Caco-2 (cell line): ENCODE data around the gene DNASE2. TPM values are rescaled to one million over a fixed set of nuclear protein-coding genes. Genes with fewer than 3 reads are reported as not detected.

ENCODE experiments used
- BruUV-seq: library from RNA; stranded (reverse); fragments of 400-500 nt; replicated peaks from 2 replicates; lab custom pipeline; 2021; lab: Mats Ljungman, UMichigan
- CTCF ChIA-PET: fragments of 300-600 bp; sonication (Branson Sonifier 250); formaldehyde crosslinking; loops from one replicate; lab custom pipeline; 2022; ENCODE audit warnings: antibody characterized with exemption; lab: Charles Lee
- POLR2A ChIA-PET: fragments of 300-600 bp; sonication (Branson Sonifier 250); formaldehyde crosslinking; loops from one replicate; lab custom pipeline; 2022; ENCODE audit warnings: antibody characterized with exemption; lab: Charles Lee
- DNase-seq, 2 experiments: peaks; one replicate each; pipeline versions ENCODE4 v3.0.0 to v3.0.0-alpha.2; 2020 to 2022
- H3K27me3 ChIP-seq: replicated peaks from 2 replicates; pipeline ENCODE4 v1.6.0; 2011; ENCODE audit warnings: low read length; ENCODE audit not compliant: control insufficient read depth, insufficient read depth
- H3K36me3 ChIP-seq: 2 replicates; pipeline ENCODE4 v1.5.1; 2011; ENCODE audit warnings: low read length; ENCODE audit not compliant: control insufficient read depth, insufficient read depth
- H3K4me1 ChIP-seq: fragments of 250-450 bp; sonication (Bioruptor Pico); 2 replicates; pipeline ENCODE4 v1.5.1; 2020; ENCODE audit warnings: mild to moderate bottlenecking
- H3K4me3 ChIP-seq: 2 replicates; pipeline ENCODE4 v1.5.1; 2011; ENCODE audit warnings: low read depth, mild to moderate bottlenecking, control low read depth, low read length
- H3K9me3 ChIP-seq: fragments of 250-450 bp; sonication (Bioruptor Pico); 2 replicates; pipeline ENCODE4 v1.5.1; 2020; ENCODE audit warnings: mild to moderate bottlenecking, moderate library complexity
- H3K27ac Mint-ChIP-seq: one replicate; pipeline ENCODE4 v1.8.0; 2022; ENCODE audit warnings: mixed read lengths; ENCODE audit not compliant: unreplicated experiment
- H3K27me3 Mint-ChIP-seq: one replicate; pipeline ENCODE4 v1.8.0; 2022; ENCODE audit warnings: mixed read lengths; ENCODE audit not compliant: insufficient read depth, unreplicated experiment
- H3K36me3 Mint-ChIP-seq: one replicate; pipeline ENCODE4 v1.8.0; 2022; ENCODE audit warnings: mild to moderate bottlenecking, mixed read lengths; ENCODE audit not compliant: insufficient read depth, unreplicated experiment
- H3K4me1 Mint-ChIP-seq: one replicate; pipeline ENCODE4 v1.8.0; 2022; ENCODE audit warnings: low read depth, mixed read lengths; ENCODE audit not compliant: unreplicated experiment
- H3K4me3 Mint-ChIP-seq: one replicate; pipeline ENCODE4 v1.8.0; 2022; ENCODE audit warnings: mild to moderate bottlenecking, moderate library complexity, mixed read lengths; ENCODE audit not compliant: unreplicated experiment
- H3K9me3 Mint-ChIP-seq: one replicate; pipeline ENCODE4 v1.8.0; 2022; ENCODE audit warnings: mixed read lengths; ENCODE audit not compliant: unreplicated experiment
- CTCF ChIP-seq, 2 experiments: fragments of 200-600 bp in 1 of 2; IDR thresholded peaks; 1 replicate in 1 of 2; 2 replicates in 1 of 2; pipeline versions ENCODE4 v1.5.1 to v1.8.0; 2011 to 2022; ENCODE audit warnings: antibody characterized with exemption in 1 of 2, control low read depth in 1 of 2, inconsistent platforms in 1 of 2, low read depth in 1 of 2, low read length in 1 of 2, mild to moderate bottlenecking in 1 of 2, moderate library complexity in 1 of 2; ENCODE audit not compliant: insufficient read depth in 1 of 2, severe bottlenecking in 1 of 2, unreplicated experiment in 1 of 2
- intact Hi-C: fragments of 100-400 bp; cut with micrococcal nuclease; formaldehyde crosslinking; loops from one replicate; pipeline ENCODE4 v1.10.0; 2022; ENCODE audit not compliant: unreplicated experiment
- microRNA-seq: library from miRNA; unstranded; fragments of <30 nt; microRNA quantifications from one replicate; pipeline ENCODE4 v1.2.0, GENCODE V29; 2022
- total RNA-seq: library from RNA; stranded (reverse); gene quantifications from 2 replicates; pipeline ENCODE4 v1.2.3, GENCODE V29; 2022

The DNASE2 gene
- total RNA-seq, 1 experiment from 2014 or later = 3.8 TPM

GRCh38 chr19:12833418-12833737 lies 47.9 kb downstream of the DNASE2 start:
- TF ChIP-seq CTCF (IDR thresholded peaks at IDR 0.05; ENCODE audit: insufficient read depth in 1 of 2, low read depth in 1 of 2, low read length in 1 of 2, severe bottlenecking in 1 of 2, unreplicated experiment in 1 of 2) = no peak
- Histone ChIP-seq H3K36me3 (no peaks in the 10 kb centered on the region), H3K9me3 (no peaks in the 10 kb centered on the region), H3K4me1 (peaks cover 18% of the 10 kb centered on the region), H3K4me3 (peak overlapping the region; percentile 16), H3K27me3 (no peaks in the 10 kb centered on the region)
- intact Hi-C loops = no loop called here
- CTCF ChIA-PET = no interaction called here
- DNase-seq = no peak
- Mint-ChIP-seq H3K36me3 (peaks cover 11% of the 10 kb centered on the region), H3K4me3 (peak overlapping the region; percentile 63), H3K27me3 (peaks cover 15% of the 10 kb centered on the region), H3K9me3 (no peaks in the 10 kb centered on the region), H3K27ac (no peak overlapping the region), H3K4me1 (peaks cover 14% of the 10 kb centered on the region)
- POLR2A ChIA-PET = no interaction called here
- no TSS peak for BruUV-seq

- Histone ChIP-seq H3K4me3 (peak overlapping the region; percentile 16; the same call in 1 of the 2 replicates), H3K9me3 (no peaks in the 10 kb centered on the region), H3K36me3 (no peaks in the 10 kb centered on the region), H3K27me3 (no peaks in the 10 kb centered on the region), H3K4me1 (peaks cover 7% of the 10 kb centered on the region)
- POLR2A ChIA-PET = interaction anchor here (0.6 kb wide), 2 partner anchors 22 to 53 kb away, joined by 3 to 4 read pairs; partner anchors contain the start of gene RNASEH2A
- no peaks in the 10 kb centered on the region for H3K9me3 Mint-ChIP-seq
- no peak for TF ChIP-seq CTCF (IDR thresholded peaks at IDR 0.05; ENCODE audit: insufficient read depth in 1 of 2, low read depth in 1 of 2, low read length in 1 of 2, severe bottlenecking in 1 of 2, unreplicated experiment in 1 of 2)
- H3K27me3 Mint-ChIP-seq = peaks cover 6% of the 10 kb centered on the region
- H3K4me3 Mint-ChIP-seq = no peak overlapping the region
- intact Hi-C loops = no loop called here
- no peak overlapping the region for H3K27ac Mint-ChIP-seq
- peaks cover 5% of the 10 kb centered on the region for H3K36me3 Mint-ChIP-seq
- H3K4me1 Mint-ChIP-seq = peaks cover 5% of the 10 kb centered on the region
- DNase-seq = peak in 1 of 2 experiments; percentile 52
- BruUV-seq = no TSS peak
- CTCF ChIA-PET = interaction anchor here (0.6 kb wide), 1 partner anchor 9 kb away, joined by 3 read pairs; no protein-coding TSS in a partner anchor
Measured at GRCh38 chr19:12828494-12828893, 52.8 kb downstream of the DNASE2 start.

- DNase-seq = peak in 1 of 2 experiments; percentile 55
- BruUV-seq = no TSS peak
- Histone ChIP-seq H3K36me3 (no peaks in the 10 kb centered on the region), H3K4me3 (no peak overlapping the region), H3K27me3 (no peaks in the 10 kb centered on the region), H3K4me1 (peaks cover 3% of the 10 kb centered on the region; the same call in 1 of the 2 replicates), H3K9me3 (no peaks in the 10 kb centered on the region)
- ChIA-PET CTCF (no interaction called here), POLR2A (no interaction called here)
- Mint-ChIP-seq H3K4me3 (peak overlapping the region; percentile 66), H3K36me3 (no peaks in the 10 kb centered on the region), H3K4me1 (no peaks in the 10 kb centered on the region), H3K27ac (no peak overlapping the region), H3K27me3 (no peaks in the 10 kb centered on the region), H3K9me3 (no peaks in the 10 kb centered on the region)
- peak; percentile 17 to 30 for TF ChIP-seq CTCF (IDR thresholded peaks at IDR 0.05; ENCODE audit: insufficient read depth in 1 of 2, low read depth in 1 of 2, low read length in 1 of 2, severe bottlenecking in 1 of 2, unreplicated experiment in 1 of 2)
- intact Hi-C loops = no loop called here
Measured at GRCh38 chr19:12825254-12826131, 55.8 kb downstream of the DNASE2 start.

Small RNA genes lying within 50 kb of the gene (microRNA-seq; reads per million reads assigned to microRNA genes)
- not detected for gene MIR5695
- gene MIR6794 = not detected

Other genes with a start within 250 kb of the DNASE2 start
- gene MAN2B1, start 214.7 kb downstream of the DNASE2 start, total RNA-seq = 70.5 and 88.9 TPM in 2 replicates
- 17.5 and 20.4 TPM in 2 replicates for gene WDR83, start 214.6 kb downstream of the DNASE2 start, total RNA-seq
- gene DHPS, start 199.6 kb downstream of the DNASE2 start, total RNA-seq = 76.3 and 76.4 TPM in 2 replicates
- 0.91 TPM in 1 of 2 replicates, not detected in the other for gene GNG14, start 193.5 kb downstream of the DNASE2 start, total RNA-seq
- gene FBXW9, start 184.8 kb downstream of the DNASE2 start, total RNA-seq = 8.3 and 10.6 TPM in 2 replicates
- 87.8 and 106 TPM in 2 replicates for gene TNPO2, start 157.5 kb downstream of the DNASE2 start, total RNA-seq
- 164 and 169 TPM in 2 replicates for gene TRIR, start 146.8 kb downstream of the DNASE2 start, total RNA-seq
- 55.0 and 57.1 TPM in 2 replicates for gene GET3, start 144.0 kb downstream of the DNASE2 start, total RNA-seq
- gene BEST2, start 129.7 kb downstream of the DNASE2 start, total RNA-seq = 0.27 TPM in 1 of 2 replicates, not detected in the other
- 74.2 and 80.4 TPM in 2 replicates for gene HOOK2, start 105.9 kb downstream of the DNASE2 start, total RNA-seq
- gene JUNB, start 90.0 kb downstream of the DNASE2 start, total RNA-seq = 16.4 and 19.4 TPM in 2 replicates
- gene PRDX2, start 79.6 kb downstream of the DNASE2 start, total RNA-seq = 265 and 285 TPM in 2 replicates
- gene THSD8, start 79.4 kb downstream of the DNASE2 start, total RNA-seq = 23.9 and 25.9 TPM in 2 replicates
- gene RNASEH2A, start 74.9 kb downstream of the DNASE2 start, total RNA-seq = 30.9 and 37.6 TPM in 2 replicates
- not detected in 2 replicates for gene RTBDN, start 46.9 kb downstream of the DNASE2 start, total RNA-seq
- 0.79 and 0.91 TPM in 2 replicates for gene MAST1, start 42.9 kb downstream of the DNASE2 start, total RNA-seq
- gene KLF1, start 5.8 kb upstream of the DNASE2 start, total RNA-seq = not detected in 2 replicates
- 31.4 and 32.4 TPM in 2 replicates for gene GCDH, start 9.7 kb upstream of the DNASE2 start, total RNA-seq
- gene SYCE2, start 37.8 kb upstream of the DNASE2 start, total RNA-seq = 2.0 and 2.3 TPM in 2 replicates
- gene FARSA, start 52.3 kb upstream of the DNASE2 start, total RNA-seq = 75.9 and 88.6 TPM in 2 replicates
- 707 and 767 TPM in 2 replicates for gene CALR, start 57.2 kb upstream of the DNASE2 start, total RNA-seq
- gene RAD23A, start 64.4 kb upstream of the DNASE2 start, total RNA-seq = 102 and 112 TPM in 2 replicates
- 39.3 and 42.7 TPM in 2 replicates for gene GADD45GIP1, start 75.8 kb upstream of the DNASE2 start, total RNA-seq
- not detected in 2 replicates for gene DAND5, start 88.1 kb upstream of the DNASE2 start, total RNA-seq
- 0.35 and 0.82 TPM in 2 replicates for gene NFIX, start 114.0 kb upstream of the DNASE2 start, total RNA-seq
- gene LYL1, start 221.4 kb upstream of the DNASE2 start, total RNA-seq = 0.35 and 0.59 TPM in 2 replicates
- gene TRMT1, start 235.3 kb upstream of the DNASE2 start, total RNA-seq = 42.6 and 46.4 TPM in 2 replicates
- 89.6 and 92.7 TPM in 2 replicates for gene NACC1, start 236.8 kb upstream of the DNASE2 start, total RNA-seq